GM04504 (cell line): ENCODE data around the gene CIB4.
"Not testable (repeated sequence)": the region's sequence is repeated elsewhere in the genome, so short reads cannot be mapped to it uniquely, and the experiment has no call there.

ENCODE experiments used
- DNase-seq: peaks from one replicate; pipeline ENCODE4 v3.0.0-alpha.2; 2012; ENCODE audit warnings: low read depth

Gene CIB4

DNA sequence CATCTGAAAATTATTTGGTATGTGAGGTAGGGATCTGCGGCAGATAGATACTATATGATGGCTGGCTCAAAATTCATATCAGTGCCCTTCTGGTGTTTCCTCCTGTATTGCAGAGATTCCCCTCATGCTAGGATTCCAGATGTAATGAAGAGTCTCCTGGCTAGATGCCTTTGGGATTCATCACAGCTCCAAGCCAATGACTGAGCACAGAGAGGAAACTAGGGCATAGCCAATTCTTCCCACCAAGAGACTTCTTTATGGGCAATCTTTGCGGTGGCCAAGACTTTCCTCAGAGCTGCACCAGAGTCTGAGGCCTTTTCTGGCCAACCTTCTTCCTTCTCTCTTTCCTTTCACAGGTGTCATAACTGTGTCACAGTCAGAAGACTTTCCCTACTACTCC lies 25.5 kb upstream of the CIB4 start:
- DNase-seq, result no peak

DNA sequence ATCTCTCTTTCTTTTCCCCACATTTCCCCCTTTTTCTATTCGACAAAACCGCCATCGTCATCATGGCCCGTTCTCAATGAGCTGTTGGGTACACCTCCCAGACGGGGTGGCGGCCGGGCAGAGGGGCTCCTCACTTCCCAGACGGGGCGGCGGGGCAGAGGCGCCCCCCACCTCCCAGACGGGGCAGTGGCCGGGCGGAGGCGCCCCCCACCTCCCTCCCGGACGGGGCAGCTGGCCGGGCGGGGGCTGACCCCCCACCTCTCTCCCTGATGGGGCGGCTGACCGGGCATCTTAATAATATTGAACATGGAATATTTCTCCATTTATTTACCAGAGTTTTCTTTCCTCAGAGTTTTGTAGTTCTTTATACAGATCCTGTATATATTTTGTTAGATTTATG lies 24.1 kb upstream of the CIB4 start:
- not testable (repeated sequence) for DNase-seq

DNA sequence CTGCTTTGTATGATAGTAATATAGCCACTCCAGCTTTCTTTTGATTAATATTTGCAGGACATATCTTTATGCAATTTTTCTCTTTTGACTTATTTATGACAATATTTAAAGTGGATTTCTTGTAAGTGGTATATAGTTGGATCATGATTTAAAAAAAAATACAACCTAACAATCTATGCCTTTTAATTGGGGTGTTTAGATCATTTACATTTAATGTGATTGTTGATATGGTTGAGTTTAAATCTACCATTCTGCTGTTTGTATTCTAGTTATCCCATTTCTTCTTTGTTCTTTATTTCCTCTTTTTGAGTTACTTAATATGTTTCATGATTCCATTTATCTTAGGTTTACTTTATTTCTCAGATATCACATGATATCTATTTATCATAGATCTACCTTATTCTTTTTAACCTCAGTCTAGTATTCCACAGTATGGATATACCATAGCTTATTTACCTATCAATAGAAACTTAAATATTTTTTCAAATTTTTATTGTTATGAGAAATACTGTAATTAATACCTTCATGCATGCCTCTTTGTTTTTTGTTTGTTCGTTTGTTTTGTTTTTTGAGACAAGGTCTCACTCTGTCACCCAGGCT lies 19.3 kb upstream of the CIB4 start:
- DNase-seq, result no peak

DNA sequence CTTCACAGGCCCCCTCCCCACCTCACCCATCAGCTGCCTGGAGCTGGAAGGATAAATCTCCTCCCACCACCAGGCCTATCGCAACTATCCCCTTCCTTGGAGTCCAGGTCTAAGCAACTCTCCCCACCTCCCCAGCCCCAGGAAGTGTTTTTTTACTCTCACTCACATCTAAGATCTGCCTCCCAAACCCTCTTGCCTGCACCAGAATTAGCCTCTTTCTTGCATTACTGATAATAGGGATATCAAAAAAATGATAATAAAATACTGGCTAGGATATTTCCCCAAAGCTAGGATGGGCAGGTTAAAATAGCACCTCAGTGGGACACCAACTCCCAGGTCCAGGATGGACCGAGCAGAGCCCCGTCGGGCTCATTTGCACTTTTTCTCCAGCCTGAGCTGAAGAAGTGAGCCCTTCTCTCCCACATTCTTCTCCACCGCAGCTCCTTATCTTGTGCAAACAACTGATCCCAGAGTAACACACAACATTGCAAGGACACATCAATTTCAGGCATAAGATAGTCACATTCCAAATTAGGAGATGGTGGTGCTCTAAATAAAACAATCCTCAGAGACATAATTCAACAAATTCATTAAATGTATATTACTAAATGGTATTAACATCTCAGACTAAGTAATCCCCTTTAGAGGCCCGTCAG lies 17.7 kb upstream of the CIB4 start:
- no peak for DNase-seq

DNA sequence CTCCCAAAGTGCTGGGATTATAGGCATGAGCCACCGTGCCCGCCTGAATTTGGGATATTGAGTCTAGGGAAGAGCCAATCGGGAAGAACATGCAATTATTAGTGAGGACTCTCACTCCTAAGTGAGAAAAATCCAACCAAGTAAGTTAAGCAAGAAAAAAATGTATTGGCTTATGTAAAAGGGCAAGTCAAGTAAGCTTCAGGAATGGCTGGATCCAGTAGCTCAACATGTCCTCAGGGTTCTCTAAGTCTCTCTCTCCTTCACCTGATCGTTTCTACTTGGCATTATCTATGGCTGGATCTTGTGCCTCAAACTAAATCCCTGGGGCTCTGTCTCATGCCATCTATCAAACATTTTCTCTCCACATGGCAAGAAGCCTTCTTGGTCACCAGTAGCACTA lies 16.1 kb upstream of the CIB4 start:
- no peak for DNase-seq

DNA sequence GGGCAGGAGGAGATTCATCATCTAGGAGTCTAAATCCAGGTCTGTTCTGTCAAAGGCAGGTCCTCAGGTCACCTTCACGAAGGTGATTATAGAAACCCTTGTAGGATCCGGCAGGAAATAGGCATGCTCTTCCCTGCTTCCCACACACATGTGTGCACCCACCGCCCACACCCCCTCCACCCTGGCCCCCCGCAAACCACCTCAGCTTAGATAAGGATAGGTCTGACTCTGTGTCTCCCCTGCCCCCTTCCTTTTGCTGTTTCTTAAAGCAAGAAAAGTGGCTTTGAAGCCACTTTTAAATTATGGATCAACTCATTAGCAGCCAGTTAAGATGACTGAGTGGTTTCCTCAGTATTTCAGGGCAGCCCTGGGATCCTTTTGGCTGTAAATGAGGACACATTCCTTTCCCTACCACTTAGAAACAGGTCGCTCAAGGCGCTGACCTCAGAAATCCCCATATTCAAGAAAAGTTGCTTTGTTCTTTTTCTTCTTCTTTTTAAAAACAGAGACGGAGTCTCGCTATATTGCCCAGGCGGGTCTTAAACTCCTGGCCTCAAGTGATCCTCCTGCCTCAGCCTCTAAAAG lies 14.5 kb upstream of the CIB4 start:
- DNase-seq, result no peak

DNA sequence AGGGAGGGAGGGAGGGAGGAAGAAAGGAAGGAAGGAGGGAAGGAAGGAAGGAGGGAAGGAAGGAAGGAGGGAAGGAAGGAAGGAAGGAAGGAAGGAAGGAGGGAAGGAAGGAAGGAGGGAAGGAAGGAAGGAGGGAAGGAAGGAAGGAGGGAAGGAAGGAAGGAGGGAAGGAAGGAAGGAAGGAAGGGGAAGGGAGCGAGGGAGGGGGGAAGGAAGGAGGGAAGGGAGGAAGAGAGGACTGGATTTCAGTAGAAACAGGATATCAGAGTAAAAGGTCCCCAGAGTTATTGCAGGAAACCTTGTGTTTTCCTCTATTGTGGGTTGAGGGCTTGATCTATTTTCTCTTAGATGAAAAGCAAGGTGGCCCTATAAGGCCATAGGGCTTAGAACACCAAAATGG lies 14.0 kb upstream of the CIB4 start:
- not testable (repeated sequence) for DNase-seq

DNA sequence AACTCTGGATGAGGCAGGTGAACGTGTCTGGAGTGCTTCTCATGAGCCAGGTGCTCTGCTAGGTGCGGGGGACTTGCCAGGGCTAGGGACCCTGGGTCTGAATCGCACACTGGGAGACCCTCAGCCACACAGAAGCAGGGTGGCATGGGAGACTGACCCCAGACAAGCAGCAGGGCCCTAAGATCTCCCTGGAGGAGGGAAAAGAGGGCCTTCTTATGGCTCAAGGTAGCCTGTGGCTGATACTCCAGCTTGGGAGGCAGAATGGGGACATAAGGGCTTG lies 12.8 kb upstream of the CIB4 start:
- no peak for DNase-seq

DNA sequence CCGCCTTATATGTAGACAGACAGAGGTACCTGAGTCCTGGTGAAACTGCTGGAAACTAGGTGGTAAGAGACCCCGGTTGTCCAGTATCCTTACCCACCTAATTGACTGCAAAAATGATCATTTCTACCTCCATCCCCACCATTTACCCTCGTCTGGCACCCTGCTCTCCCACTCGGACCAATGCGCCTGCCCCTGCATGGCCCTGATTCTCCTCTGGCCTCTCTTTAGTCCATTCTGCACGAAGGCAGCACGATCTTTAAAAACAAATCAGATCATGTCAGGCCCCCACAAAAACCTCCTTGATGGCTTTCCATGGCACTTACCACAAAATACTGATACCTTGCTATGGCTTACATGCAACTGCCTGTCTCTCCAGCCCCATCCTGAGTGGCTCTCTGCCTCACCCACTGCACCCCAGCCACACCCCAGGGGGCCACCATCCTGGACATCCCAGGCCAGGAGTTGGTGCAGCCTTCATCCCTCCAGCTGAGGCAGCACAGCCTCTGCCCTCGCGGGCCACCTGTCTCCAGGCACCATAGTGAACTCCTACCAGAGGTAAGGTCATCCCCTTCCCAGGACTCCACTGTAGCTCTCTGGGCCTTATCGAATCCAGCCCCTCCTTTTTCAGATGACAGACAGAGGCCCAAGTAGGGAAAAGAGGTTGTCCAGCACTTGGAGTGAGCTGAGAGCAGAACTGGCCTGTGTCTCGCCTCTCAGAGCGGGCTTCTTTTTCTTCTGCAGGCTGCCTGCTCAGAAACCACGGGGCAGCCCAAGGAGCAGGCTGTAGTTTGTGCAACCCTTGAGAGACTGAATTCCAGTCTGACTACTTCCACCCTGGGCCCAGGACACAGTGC lies 12.3 kb upstream of the CIB4 start:
- no peak for DNase-seq

DNA sequence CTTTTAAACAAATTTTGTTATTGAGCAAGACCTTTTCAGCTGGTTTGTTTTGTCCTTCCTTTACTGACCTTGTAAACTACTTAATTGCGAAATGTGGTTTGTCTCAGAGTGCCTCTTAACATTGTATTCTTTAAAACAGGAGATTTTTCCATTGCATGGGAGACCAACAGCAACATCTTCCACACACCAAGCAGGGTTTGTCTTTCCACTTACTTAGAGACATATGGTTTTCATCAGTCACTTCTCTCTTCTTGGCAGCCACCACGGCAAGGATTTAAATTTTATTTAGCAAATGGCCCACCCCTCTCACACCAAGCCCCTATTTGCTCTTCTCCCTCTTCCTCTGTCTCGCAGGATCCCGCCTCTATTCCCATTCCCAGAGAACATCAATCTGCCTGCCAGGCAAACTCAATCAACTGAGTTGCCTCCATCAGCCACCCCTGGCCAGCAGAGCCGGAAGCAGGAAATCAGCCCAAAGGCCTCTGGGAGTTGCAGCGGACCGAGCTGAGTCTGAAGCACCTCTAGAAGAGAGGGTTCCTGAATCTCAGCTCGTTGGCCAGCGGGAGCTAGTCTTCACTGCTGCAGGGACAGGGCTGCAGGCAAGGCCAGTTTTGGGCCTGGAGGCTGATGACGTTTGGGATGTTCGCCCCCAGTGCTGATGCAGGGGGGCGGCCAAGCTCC lies 11.3 kb upstream of the CIB4 start:
- DNase-seq, result no peak

DNA sequence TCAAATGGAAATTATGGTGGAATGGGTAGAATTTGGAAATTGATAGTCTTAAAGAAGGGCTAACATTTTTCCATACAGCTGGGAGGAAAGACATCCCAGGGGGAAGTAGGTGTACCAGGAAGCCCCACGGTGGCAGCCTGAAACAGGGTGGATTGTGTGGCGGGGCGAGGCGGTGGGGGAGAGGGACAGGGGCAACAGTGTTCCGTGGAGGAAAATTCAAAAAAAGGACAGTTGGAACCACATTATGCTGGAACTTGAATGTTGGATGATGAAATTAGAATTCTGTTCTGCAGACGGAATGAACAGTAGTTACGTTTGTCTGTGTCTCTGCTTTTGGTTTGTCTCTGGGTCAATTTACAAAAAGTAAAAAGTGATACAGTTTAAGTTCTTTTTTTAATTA lies 10.6 kb upstream of the CIB4 start:
- DNase-seq, result no peak

DNA sequence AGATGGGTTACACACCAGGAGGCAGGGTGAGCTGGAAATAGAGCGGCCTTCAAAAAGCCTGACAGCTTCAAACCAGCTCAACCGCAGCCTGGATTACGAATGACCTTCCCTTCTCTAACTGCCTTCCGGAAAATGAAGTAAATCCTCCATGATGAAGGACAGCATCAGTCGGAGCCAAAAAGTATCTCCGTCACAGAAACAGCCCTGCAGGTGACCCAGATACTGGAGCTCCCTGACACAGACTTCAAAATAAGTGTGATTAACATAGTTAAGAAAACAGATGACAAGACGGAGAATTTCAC lies 10.3 kb upstream of the CIB4 start:
- no peak for DNase-seq

DNA sequence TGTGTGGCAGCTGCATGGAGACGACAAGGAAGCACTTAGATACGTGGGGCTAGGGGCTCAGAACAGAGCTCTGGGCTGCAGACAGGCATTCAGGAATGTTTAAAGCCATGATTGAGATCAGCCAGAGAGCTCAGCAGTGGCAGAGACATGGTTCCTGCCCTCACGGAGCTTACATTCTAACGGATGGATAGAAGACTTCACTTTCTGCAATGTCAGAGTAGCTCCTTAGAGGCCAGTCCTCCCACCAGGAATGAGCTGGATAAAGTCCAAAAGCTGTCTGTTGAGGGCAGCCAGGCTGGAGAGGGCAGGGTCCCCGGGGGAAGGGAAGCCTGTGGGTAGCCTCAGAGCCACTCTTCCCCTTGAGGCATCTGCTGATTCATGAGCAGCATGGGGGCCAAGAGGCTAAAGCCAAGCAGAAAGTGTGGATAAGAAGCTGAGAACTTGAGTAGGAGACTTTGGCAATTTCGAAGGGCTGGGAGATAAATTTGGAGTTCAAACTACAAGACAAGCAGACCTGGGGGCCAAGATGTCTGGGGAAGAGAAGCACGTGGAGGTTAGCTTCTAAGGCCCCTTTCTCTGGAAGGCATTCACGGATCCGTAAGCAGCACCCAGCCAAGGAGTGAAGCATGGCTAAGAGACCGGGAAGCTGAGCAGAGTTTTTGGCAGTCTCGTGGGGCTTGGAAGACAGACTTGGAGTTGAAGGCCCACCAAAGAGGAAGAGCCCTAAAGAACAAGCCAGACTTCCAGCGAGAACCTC lies 9.7 kb upstream of the CIB4 start:
- no peak for DNase-seq

DNA sequence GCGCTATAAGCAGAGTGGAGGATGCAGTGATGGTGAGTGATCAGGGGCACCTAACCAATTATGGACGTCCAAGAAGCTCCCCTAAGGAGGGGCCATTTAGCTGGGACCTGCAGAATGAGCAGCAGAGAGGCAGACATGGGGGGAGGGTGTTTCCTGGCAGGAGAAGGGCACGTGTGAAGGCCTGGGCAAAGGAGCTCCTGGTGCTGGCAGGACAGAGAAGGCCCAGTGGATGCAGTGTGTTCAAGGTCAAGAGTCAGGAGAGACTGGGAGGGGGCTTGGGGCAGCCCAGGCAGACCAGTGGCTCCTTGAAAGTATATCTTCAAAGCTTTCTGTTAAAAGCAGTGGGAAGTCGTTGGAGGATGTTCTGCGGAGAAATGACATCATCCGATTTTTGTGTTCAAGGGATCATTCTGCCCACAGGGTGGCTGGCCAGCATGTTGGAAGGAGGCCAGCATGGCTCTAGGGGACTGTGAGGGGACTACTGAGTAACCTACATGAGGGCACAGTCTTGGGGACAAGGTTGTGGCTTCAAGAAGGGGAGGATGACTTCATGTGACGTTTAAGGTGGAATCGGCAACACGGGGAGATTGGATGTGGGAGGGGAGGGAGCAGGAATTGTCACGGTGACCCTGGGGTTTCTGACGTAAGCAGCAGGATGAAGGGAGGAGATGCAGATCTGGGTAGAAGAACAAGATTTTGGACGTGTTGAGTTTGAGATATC lies 9.0 kb upstream of the CIB4 start:
- no peak for DNase-seq

DNA sequence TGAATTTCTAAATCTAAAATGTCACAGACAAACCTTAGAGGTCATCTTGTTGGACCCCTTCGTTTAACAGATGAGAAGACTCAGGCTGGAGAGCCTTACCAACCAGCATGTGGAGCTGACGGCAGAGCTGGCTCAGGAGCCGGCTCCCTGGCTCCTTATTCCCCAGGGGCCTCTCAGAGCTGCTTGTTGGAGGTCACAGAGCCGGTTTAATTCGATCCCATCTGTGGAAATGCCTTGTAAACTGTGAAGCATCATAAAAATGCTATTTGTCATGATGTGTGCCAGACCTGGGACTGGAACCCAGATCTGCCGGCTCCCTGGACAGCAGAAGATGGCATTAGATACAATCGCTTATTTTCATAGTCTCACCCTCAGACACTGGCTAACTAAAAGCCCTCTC lies 8.2 kb upstream of the CIB4 start:
- no peak for DNase-seq

DNA sequence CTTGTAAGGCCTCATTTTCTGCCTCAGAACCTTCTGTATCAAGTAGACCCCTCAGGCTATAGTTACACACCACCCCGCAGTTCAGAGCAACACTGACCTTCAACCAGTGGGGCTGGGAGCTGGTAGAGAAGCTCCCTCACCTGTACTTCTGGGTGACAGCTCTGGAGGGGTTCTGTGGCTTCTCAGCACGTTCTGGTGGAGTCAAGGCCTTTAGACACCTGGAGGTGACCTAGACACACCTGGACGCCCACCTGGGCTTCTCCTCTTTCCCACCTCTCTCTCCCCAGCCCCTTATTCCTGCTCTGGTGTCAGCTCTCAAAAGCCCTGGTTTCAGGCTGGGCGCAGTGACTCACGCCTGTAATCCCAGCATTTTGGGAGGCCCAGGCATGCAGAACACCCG lies 7.3 kb upstream of the CIB4 start:
- DNase-seq, result no peak

DNA sequence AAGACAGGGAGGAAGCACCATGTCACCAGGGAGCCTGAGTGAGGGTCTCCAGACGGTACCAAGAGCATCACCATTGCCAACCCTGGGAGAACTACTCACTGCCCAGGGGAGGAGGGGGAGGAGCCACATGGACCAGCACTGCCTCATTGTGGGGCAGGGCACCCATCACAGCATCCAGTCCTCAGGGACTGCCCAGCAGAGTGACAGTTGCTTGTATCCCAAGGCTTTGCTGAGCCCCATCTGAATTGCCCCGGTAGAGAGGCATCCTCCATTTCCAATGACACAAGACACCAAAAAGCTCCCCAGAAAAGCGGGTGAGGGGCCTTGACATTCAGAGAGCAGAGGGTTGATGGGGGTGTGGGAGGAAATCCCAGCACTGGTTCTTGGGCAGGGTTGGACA lies 6.8 kb upstream of the CIB4 start:
- DNase-seq, result no peak

DNA sequence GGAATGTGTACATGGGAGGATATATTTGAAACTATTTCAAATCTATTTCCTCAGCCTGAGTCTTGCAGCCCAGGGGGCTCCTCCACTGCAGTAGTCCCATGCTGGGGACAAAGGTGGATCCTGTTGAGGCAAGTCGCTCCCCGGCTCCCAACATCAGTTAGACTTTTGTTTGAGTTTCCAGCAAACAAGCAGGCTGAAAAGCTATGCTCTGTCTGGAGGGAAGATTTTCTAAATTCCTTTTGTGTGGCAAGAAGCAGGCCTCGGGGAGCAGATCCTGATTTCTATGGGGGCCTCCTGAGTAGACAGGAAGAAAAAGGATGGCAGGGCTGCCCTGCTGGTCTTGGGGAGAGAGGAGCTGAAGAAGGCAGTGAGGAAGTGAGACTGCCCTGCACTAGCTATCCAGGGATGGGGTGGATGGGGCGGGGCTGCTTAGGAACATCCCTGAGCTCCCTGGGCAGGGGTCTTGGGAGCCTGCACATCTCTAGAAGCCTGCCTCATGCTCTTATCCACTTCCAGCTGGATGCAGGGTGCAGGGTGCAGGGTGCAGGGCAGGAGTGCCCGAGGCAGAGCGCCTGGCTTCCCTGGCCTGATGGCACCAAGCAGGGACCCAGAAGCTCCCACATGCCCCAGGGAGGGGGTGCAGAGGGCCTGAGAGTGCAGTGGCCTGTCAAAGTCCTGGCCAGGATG lies 6.0 kb upstream of the CIB4 start:
- no peak for DNase-seq

DNA sequence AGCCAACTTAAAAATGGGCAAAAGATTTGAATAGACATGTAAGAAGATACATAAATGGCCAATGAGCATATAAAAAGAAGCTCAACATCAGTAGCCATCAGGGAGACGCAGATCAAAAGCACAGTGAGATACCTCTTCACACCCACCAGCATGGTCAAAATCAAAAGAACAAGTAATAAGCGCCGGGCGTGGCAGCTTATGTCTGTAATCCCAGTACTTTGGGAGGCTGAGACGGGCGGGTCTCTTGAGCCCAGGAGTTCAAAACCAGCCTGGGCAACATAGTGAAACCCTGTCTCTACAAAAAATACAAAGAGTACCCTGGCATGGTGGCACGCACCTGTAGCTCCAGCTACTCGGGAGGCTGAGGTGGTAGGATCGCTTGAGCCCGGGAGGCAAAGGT lies 4.6 kb upstream of the CIB4 start:
- no peak for DNase-seq

DNA sequence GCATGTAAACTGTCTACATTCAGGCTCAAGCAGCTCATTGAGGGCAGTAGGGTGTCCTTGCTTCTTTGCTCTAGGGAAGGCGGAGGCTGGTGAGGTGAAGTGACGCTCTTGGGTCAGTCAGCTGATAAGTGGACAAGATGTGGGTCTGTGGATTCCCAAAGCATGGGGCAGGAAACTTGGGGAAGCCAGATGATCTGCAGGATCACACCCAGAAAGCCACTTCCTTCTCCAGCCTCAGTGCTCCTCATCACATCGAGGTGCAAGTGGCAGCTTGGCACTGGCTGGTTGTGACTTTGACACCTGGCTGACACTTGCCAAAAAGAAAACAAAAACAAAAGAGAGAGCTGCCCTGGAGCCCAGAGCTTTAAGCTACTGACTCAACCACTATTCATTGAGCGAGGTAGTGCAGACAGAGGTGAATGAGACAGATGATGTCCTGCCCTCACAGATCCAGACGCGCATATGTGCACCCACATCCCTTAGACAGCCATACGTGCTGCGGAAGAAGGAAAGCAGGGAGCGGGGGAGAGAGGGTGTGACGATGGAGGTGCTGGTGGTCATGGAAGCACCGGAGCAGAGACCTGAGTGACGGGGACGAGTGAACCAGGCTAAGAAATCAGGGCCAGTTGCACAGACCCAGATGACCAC lies 3.1 kb upstream of the CIB4 start:
- DNase-seq, result no peak
